SH-SY5Y (cell line): ENCODE measurements around the gene PRIM1.

Experiments
- GATA2 ChIP-seq: IDR thresholded peaks from 2 replicates; pipeline ENCODE4 v1.6.1; 2011; ENCODE audit warnings: mild to moderate bottlenecking, low read depth, low read length
- GATA3 ChIP-seq: IDR thresholded peaks from 2 replicates; pipeline ENCODE4 v1.6.1; 2011; ENCODE audit warnings: low read depth, mild to moderate bottlenecking, low read length, moderate library complexity

DNA sequence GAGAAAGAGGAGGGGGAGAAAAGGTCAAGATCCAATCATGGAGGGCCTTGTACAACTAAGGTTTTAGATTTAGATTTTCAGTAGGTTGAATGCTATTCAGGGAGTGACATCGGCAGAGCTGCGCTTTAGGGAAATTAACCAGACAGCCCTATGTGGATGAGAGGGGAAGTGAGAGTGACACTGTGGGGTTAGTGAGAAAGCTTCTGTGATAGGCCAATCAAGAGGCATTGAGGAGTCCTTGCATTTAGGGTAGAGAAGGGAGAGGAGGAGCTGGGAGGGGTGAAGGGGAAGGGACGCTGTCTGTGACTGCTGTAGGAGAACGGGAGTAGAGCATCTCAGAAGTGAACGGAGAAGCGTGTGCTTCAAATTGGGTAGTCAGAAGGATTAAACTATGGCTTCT, 14.4 kb upstream of the PRIM1 start:
- no peak for TF ChIP-seq GATA2
- no peak for TF ChIP-seq GATA3
